Inflammatory macrophage treated with lipopolysaccharide for 1 hour (primary cell): ENCODE data around the gene SIGLEC8.
"Not testable (repeated sequence)": the region's sequence is repeated elsewhere in the genome, so short reads cannot be mapped to it uniquely, and the experiment has no call there.

Source experiments
- DNase-seq, 2 donors: peaks; one replicate each; pipeline ENCODE4 v3.0.0-alpha.2; 2020 to 2022

The SIGLEC8 gene

DNA sequence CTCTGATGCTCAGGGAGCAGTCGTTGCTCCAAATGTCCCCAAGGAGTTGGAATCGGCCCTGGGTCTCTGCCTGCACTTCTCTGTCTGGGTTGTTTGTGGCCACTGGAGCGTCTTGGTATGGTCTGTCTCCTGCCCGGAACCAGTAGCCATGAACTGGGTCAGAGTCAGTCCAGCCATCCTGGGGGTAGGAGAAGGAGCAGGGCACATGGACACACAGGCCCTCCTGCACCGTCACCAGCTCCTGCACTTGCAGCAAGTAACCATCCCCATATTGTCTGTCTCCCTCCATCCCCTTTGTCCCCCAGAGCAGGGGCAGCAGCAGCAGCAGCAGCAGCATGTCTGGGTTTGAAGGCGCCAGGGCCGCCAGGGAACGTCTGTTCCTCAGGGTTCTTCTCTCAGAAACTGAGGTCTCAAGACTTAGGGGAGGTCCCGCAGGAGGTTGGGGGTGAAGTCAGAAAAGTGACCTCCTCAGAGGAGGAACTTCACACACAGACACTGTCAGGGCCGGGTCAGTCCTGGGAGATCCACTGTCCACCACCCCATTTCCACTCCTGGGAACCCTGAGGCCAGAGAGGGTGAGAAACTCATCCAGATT is at the start of gene SIGLEC8:
Gene SIGLEC8 (minus strand): TSS at position 404 of the 595 bp plus-strand sequence. CDS start 67 bp downstream, at position 337.
- DNase-seq, result no peak

DNA sequence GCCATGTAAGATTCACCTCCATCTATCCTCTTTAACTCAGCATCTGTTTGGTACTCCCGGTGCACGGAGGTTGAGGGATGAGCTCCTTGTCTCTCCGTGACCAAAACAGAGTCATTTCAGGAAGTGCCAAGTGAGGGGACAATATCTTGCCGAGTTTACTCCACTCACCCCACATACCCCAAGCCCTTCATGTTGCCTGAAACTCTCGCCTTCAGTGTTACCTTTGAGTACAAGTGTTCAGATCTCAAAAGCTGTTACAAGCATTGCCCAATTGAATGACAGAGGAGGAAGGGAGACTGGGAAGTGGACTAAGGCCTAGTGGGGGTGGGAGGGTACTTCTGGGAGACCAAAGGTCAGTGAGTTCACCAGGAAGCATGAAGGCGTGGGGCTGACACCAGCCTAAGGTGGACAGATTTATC is 49.4 kb upstream of the SIGLEC8 start:
- DNase-seq, result peak; percentile 50 to 51

DNA sequence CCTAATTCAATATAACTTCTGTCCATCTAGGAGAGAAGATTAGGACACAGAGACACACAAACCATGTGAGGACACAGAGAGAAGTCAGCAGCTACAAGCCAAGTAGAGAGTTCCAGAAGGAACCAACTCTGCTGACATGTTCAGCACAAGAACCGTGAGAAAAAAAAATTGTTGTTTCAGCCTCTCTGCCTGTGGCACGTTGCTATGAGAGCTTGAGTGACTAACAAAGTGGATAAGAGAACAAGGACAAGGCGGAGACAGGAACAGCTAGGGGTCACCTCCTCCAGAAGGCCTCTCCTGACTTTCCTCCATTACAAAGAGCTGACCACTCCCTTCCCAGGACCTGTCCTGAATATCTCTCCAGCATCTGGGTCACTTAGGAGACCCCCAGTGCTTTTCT is 48.9 kb upstream of the SIGLEC8 start:
- DNase-seq, result peak; percentile 24 to 48

DNA sequence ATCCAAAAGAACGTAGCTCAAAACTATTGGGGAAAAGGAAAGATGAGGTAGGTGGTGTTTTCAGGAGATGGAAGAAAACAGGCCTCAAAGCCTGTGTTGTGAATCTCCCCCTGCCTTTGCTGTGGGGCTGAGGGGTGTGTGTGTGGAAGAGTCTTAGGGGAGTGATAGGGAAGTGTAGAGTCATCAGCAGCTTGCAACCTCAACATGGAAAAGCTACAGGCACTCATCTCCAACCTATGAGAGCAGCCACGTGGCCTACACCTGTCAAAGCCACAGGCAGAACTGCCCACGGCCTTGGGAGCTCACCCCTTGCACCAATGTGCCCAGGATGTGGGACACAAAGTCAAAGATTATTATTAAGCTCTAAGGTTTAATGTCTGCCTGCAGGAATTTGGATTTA is 47.6 kb upstream of the SIGLEC8 start:
- DNase-seq, result no peak

- DNase-seq, result no peak
Measured at GRCh38 chr19:51503896-51504295, 45.6 kb upstream of the SIGLEC8 start.

GRCh38 chr19:51503286-51503817 is 45.1 kb upstream of the SIGLEC8 start:
- DNase-seq, result peak; percentile 54 to 55

DNA sequence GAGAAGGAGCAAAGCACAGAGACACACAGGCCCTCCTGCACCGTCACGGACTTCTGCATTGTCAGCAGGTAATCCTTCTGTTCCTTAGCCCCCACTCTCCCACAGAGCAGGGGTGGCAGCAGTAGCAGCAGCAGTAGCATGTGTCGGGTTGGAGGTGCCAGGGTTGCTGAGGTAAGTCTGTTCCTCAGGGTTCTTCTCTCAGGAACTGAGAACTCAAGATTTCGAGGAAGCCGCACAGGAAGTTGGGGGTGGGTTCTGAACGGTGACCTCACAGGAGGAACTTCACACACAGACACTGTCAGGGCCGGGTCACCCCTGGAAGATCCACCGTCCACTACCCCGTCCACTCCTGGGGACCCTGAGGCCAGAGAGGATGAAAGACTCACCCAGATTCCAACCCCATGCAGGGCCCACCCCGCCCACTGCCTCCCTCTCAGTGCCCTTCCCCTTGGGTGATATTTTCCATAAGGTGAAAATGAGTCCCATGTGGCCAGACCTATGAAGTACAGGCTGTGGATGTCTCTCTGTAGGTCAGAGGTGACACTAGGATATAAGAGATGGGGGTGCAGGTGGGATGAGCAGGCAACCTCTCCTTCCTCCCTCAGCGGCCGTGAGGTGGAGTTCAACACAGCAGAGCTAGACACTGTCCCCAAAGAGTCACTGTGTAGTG is 43.5 kb upstream of the SIGLEC8 start, which contains the start of gene SIGLEC12:
Gene SIGLEC12 (minus strand): TSS at position 207 of the 670 bp plus-strand sequence. CDS start 67 bp downstream, at position 140.
- DNase-seq, result peak; percentile 76 to 81

GRCh38 chr19:51500931-51501330 is 42.7 kb upstream of the SIGLEC8 start:
- not testable (repeated sequence) for DNase-seq

DNA sequence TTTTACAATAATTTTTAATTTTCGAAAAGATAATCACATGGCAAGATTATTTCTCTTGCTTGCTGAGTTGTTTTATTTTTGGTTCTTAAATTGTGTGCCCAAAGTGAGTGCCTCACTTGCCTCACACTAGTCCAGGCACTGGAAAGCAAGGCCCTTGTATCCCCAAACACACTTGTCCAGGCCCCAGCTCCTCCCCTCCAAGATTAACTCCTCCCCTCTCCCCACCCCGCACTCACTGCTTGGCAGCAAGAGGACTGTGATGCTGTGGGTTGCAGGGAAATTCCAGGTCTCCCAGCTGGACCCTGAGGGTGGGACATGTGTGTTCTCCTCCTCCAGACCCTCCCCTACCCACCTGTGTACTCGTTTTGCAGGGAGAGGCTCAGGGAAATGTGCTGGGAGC is 39.4 kb upstream of the SIGLEC8 start:
- no peak for DNase-seq

GRCh38 chr19:51493776-51494175 is 35.5 kb upstream of the SIGLEC8 start:
- DNase-seq, result peak; percentile 45 to 46

DNA sequence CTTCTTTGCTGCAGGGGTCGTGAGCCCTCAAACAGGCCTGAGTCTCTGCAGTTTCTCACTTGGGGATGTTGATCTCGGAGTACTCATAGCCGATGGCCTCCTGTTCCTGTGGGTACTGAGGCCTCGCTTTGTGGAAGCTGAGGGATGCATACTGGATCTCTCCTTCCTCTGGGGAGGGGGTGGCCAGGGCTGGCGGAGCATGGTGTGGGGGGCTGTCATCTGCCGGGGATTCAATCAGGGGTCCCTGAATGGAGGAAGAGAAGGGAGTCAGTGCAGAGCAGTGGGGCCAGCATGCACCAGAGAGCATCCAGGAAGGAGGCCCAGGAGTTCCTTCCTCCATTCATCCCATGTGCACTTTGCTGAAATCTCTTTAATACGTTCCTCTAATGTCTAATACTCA is 33.3 kb upstream of the SIGLEC8 start:
- no peak for DNase-seq

DNA sequence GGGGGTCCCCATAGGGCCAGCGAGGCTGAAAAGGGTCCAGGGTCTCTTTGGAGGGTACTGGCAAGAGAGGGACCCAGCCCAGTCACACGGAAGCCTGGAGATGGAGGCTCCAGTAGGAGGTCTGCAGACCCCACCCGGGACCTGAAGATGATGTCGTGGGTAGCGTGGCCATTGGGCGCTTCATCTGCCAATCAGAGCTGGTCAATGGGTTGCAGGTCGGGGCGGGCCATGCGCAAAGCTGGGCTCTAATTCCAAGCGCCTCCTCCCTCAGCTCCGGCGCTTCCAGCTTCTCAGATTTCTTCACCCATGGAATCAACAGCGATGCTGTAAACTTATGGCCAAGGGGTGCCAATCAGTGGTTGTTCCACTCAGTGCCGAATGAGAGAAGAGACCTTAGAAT is 32.4 kb upstream of the SIGLEC8 start:
- DNase-seq, result no peak

GRCh38 chr19:51489113-51489512 is 30.9 kb upstream of the SIGLEC8 start:
- no peak for DNase-seq

GRCh38 chr19:51488491-51488890 is 30.2 kb upstream of the SIGLEC8 start:
- DNase-seq, result no peak

DNA sequence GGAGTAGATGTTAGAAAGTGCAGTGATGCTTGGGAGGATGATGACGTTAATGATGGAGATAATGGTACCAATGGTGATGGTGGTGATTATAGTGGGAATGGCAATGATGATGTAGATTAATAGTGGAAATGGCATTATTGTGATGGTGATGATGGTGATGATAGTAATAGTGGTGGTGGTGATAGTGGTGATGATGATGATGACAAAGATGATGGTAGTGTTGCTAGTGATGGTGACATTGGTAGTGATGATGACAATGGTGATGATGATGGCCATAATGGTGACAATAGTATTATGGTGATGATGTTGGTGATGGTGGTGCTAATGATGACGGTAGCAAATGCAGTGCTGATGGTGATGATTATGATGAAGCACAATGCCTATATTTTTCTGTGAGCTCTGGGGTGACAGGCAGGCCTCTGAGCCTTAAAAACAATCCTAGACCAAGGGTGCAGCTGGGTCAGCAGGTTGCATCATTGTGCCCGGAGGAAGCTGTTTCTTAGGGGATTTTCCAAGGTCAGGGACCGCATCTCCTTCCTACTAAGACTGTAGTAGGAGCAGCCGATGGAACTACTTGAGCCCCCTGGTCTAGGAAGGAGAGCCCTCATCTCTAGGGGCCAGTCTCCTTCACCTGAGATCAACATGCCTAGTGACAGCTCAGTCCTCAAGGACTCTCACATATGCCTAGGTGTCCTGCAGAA is 27.9 kb upstream of the SIGLEC8 start:
- DNase-seq, result no peak

DNA sequence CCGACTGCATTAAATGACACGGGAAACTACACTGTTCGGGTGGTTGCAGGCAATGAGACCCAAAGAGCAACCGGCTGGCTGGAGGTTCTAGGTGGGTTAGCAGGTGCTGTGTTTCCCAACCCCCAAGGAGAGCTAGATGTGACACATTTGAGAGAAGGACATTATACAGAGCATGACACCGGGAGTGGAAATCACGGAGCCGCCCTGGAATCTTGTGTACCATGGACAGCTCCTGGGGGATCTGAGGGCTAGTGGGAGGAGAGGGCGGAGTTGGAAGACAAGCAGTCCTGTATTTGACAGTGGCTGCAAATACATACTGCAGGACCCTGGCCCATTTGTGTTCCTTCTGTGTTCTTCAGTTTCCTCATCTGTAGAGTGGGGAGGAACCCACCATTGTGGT is 22.3 kb upstream of the SIGLEC8 start:
- DNase-seq, result peak in 1 of 2 donors; percentile 46

DNA sequence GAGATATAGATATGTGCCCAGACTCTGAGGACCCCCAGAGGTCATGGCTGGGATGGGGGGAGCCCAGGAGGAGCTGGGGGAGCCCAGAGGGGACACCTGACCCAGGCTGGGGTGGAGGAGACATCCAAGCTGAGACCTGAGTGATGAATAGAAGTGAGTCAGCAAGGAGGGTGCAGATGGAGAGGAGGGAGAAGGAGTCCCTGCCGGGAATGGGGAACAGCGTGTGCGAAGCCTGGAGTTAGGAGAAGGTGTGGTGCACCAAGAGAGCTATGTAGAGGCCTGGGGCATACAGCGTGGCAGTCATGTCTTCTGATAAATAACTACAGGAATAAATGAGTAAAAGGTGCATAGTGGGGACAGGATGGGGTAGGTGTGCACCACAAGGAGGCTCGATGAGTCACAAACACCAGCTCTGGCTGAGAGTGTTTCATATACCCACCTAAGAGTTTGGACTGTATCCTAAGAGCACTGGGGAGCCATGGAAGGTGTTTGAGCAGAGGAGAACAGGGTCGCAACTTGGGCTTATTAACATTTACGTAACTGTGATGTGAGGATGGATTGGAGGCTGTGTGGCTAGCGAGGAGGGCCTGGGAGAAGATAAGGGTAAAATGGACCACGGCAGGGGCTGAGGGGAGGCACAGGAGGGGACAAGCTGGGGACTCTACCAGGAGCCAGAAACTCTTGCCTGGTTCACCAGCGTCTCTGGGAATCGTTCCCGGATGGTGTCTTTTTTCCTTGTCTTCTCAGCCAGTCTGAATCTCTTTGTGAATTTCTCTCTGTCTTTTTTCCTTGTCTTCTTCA is 21.5 kb upstream of the SIGLEC8 start:
- DNase-seq, result no peak

DNA sequence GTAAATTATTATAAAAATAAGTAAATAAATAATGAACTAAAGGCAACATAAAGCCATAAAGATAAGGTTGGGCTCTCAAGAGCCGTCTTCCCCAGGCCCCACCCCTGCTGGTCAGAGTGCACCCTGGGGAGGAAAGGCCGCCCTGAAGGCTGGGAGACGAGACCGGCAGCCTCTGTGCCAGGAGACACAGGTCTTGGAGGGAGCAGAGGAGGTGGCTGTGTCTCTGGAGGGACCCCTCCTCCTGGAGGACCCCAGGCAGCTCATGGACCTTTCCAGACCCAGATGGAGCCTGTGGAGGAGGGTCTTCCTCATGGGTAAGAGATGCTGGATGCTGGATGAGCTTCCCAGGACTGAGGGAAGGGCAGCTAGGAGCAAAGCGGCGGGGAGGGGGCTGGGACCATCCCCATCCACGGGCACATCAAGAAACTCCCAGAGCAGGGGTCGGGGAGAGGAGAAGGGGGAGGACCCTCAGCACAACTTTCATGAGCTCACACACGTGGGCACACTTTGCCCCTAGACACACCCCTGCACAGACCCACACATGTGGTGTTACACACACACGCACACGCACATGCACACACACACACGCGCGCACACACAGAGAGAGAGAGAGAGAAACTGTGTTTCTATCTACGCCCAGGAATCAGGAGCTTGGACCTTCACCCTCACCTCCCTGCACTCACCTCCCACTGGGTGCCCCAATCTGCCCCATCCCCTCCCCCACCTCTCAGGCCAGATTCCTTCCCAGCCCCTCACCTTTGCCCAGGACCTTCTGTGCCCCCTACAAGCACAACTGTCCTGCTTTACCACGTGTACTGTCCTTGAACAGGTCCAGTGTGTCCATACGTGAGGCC is 20.4 kb upstream of the SIGLEC8 start, which contains the start of gene CEACAM18:
Gene CEACAM18 (plus strand): TSS at position 159 of the 854 bp plus-strand sequence.
- no peak for DNase-seq

DNA sequence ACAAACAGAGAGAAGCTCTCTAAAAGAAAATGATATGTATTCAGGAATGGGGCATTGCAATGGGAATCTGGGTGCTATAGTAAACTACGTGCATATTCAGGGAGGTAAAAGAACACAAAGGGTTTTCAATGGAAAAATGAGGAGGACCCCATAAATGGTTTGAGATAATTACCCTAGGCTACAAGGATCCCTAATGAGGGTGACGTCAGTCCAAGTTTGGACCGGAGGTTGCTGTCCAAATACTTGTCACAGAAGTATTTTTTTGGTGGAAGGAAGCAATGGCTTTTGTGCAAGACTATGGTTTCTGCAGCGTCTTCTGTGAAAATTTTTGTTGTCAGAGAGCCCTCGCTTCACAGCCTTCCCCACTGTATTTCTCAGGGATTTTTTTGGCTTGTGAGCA is 19.1 kb upstream of the SIGLEC8 start:
- DNase-seq, result no peak

DNA sequence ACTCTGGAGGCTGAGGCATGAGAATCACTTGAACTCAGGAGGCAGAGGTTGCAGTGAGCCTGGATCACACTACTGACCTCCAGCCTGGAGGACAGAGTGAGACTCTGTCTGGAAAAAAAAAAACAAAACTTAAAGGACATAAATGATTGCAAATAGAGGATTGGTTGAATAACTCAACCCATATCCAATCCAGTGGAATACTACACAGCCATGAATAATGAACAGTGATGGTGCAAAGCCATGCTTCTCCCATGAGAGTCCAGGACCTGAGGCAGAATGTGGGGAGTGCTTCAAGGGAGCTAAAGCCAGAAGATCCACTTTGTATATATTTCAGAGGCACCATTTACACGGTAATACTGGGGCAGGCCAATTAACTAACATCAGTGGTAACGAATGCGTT is 17.9 kb upstream of the SIGLEC8 start:
- DNase-seq, result no peak

GRCh38 chr19:51473009-51473707 is 14.9 kb upstream of the SIGLEC8 start:
- peak; percentile 53 to 98 for DNase-seq
